SK-N-SH (cell line): Measurements from ENCODE around the gene CENPP.

Experiments used
- ELF1 ChIP-seq: IDR thresholded peaks from 2 replicates; pipeline ENCODE4 v1.4.0; 2012
- MEF2A ChIP-seq: IDR thresholded peaks from 2 replicates; pipeline ENCODE4 v1.4.0; 2012; ENCODE audit warnings: low read depth, borderline replicate concordance
- POLR2AphosphoS5 ChIP-seq: IDR thresholded peaks from 2 replicates; pipeline ENCODE4 v1.6.1; 2012; ENCODE audit warnings: low read depth, low read length
- SIN3A ChIP-seq: IDR thresholded peaks from 2 replicates; pipeline ENCODE4 v1.6.1; 2012; ENCODE audit warnings: low read depth, mild to moderate bottlenecking, low read length, moderate library complexity, borderline replicate concordance
- SMC3 ChIP-seq: IDR thresholded peaks from 2 replicates; pipeline ENCODE4 v1.6.1; 2012; ENCODE audit warnings: low read depth, low read length, improper control_type of control experiment
- YY1 ChIP-seq: IDR thresholded peaks from 2 replicates; pipeline ENCODE4 v1.4.0; 2012; ENCODE audit warnings: low read depth, mild to moderate bottlenecking
- TF ChIP-seq, protein P1 (sequence below): fragments of 200-600 bp; sonication (generic); IDR thresholded peaks from 2 replicates; pipeline ENCODE4 v1.6.1; 2017; ENCODE audit warnings: antibody characterized with exemption, mild to moderate bottlenecking, moderate library complexity

DNA sequence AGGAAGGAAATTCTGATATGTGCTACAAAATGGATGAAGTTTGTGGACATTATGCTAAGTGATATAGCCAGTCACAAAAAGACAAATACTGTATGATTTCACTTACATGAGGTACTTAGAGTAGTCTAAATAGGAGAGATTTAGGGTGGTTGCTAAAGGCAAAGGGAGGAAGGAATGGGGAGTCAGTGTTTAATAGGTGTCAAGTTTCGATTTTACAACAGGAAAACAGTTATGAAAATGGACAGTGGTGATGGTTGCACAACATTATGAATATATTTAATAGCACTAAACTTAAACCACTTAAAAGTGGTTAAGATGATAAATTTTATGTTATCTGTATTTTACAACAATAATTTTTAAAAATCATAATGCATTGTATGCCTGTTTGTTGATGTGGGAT is 250.4 kb downstream of the CENPP start:
- no peak for TF ChIP-seq POLR2AphosphoS5
- TF ChIP-seq, protein P1, sequence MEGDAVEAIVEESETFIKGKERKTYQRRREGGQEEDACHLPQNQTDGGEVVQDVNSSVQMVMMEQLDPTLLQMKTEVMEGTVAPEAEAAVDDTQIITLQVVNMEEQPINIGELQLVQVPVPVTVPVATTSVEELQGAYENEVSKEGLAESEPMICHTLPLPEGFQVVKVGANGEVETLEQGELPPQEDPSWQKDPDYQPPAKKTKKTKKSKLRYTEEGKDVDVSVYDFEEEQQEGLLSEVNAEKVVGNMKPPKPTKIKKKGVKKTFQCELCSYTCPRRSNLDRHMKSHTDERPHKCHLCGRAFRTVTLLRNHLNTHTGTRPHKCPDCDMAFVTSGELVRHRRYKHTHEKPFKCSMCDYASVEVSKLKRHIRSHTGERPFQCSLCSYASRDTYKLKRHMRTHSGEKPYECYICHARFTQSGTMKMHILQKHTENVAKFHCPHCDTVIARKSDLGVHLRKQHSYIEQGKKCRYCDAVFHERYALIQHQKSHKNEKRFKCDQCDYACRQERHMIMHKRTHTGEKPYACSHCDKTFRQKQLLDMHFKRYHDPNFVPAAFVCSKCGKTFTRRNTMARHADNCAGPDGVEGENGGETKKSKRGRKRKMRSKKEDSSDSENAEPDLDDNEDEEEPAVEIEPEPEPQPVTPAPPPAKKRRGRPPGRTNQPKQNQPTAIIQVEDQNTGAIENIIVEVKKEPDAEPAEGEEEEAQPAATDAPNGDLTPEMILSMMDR = no peak
- TF ChIP-seq SMC3 = no peak
- TF ChIP-seq ELF1 = no peak
- TF ChIP-seq YY1 = no peak
- no peak for TF ChIP-seq MEF2A
- no peak for TF ChIP-seq SIN3A
